Limb (tissue), 2 donors: ENCODE results near the gene SGCA.
A peak's percentile ranks its signal among the peaks of the same experiment; 100 is the strongest.

Experiments
- DNase-seq, 2 donors: peaks; one replicate each; pipeline ENCODE4 v3.0.0-alpha.2; 2016; ENCODE audit errors: extremely low spot score in 2 of 2

Gene SGCA

GRCh38 chr17:50207792-50208567, 42.2 kb downstream of the SGCA start:
- no peak for DNase-seq

GRCh38 chr17:50208611-50209061, 42.8 kb downstream of the SGCA start:
- no peak for DNase-seq

GRCh38 chr17:50209133-50209471, 43.3 kb downstream of the SGCA start:
- no peak for DNase-seq

GRCh38 chr17:50209472-50210239, 43.9 kb downstream of the SGCA start:
- DNase-seq: peak; percentile 94

GRCh38 chr17:50210240-50211225, 44.7 kb downstream of the SGCA start:
- peak; percentile 72 to 79 for DNase-seq

- no peak for DNase-seq
These were observed 45.7 kb downstream of the SGCA start for GRCh38 chr17:50211249-50212120.

- DNase-seq: no peak
These were observed 46.5 kb downstream of the SGCA start for GRCh38 chr17:50212121-50212843.

- no peak for DNase-seq
These were observed 47.5 kb downstream of the SGCA start for GRCh38 chr17:50213026-50214022.

GRCh38 chr17:50214976-50215760, 49.4 kb downstream of the SGCA start:
- DNase-seq: no peak

- no peak for DNase-seq
These were observed 51.8 kb downstream of the SGCA start for GRCh38 chr17:50217591-50217990.

GRCh38 chr17:50218071-50218759, 52.4 kb downstream of the SGCA start:
- no peak for DNase-seq

GRCh38 chr17:50218771-50219315, 53.0 kb downstream of the SGCA start:
- peak in 1 of 2 donors; percentile 30 for DNase-seq

- peak in 1 of 2 donors; percentile 54 for DNase-seq
These were observed 53.5 kb downstream of the SGCA start for GRCh38 chr17:50219342-50219741.

- DNase-seq: peak in 1 of 2 donors; percentile 31
These were observed 54.2 kb downstream of the SGCA start for GRCh38 chr17:50219939-50220465.

GRCh38 chr17:50220811-50221210, 55.0 kb downstream of the SGCA start:
- DNase-seq: peak in 1 of 2 donors; percentile 38

GRCh38 chr17:50221266-50221863, 55.6 kb downstream of the SGCA start:
- DNase-seq: no peak
